ENCODE data around the gene XAB2. TPM values are rescaled to one million over a fixed set of nuclear protein-coding genes. Genes with fewer than 3 reads are reported as not detected.

Gene XAB2
- total RNA-seq, 1 experiment from 2014 or later, result 26.7 TPM

- no peak for DNase-seq (ENCODE audit: low spot score)
These were observed 3.2 kb upstream of the XAB2 start for GRCh38 chr19:7632340-7633203.

GRCh38 chr19:7631577-7631976, 2.2 kb upstream of the XAB2 start:
- DNase-seq (ENCODE audit: low spot score), result no peak

- no peak for DNase-seq (ENCODE audit: low spot score)
These were observed 595 bp downstream of the XAB2 start for GRCh38 chr19:7628589-7629311.

- no peak for DNase-seq (ENCODE audit: low spot score)
These were observed 2.2 kb downstream of the XAB2 start for GRCh38 chr19:7627166-7627565.

GRCh38 chr19:7625763-7626372, 3.5 kb downstream of the XAB2 start:
- no peak for DNase-seq (ENCODE audit: low spot score)

GRCh38 chr19:7624810-7625209, 4.5 kb downstream of the XAB2 start:
- no peak for DNase-seq (ENCODE audit: low spot score)

- no peak for DNase-seq (ENCODE audit: low spot score)
These were observed 5.4 kb downstream of the XAB2 start for GRCh38 chr19:7623725-7624603.

- DNase-seq (ENCODE audit: low spot score), result no peak
These were observed 6.2 kb downstream of the XAB2 start for GRCh38 chr19:7622933-7623685.

GRCh38 chr19:7620442-7621412, 8.6 kb downstream of the XAB2 start:
- DNase-seq (ENCODE audit: low spot score), result no peak

- DNase-seq (ENCODE audit: low spot score), result no peak
These were observed 9.5 kb downstream of the XAB2 start for GRCh38 chr19:7619671-7620441.

GRCh38 chr19:7618771-7619510, 10.4 kb downstream of the XAB2 start:
- DNase-seq (ENCODE audit: low spot score), result no peak

GRCh38 chr19:7618348-7618747, 11.0 kb downstream of the XAB2 start:
- no peak for DNase-seq (ENCODE audit: low spot score)

- no peak for DNase-seq (ENCODE audit: low spot score)
These were observed 11.6 kb downstream of the XAB2 start for GRCh38 chr19:7617735-7618134.

GRCh38 chr19:7617172-7617571, 12.2 kb downstream of the XAB2 start:
- no peak for DNase-seq (ENCODE audit: low spot score)

- no peak for DNase-seq (ENCODE audit: low spot score)
These were observed 14.2 kb downstream of the XAB2 start for GRCh38 chr19:7614859-7615741.

GRCh38 chr19:7612282-7613274, 16.8 kb downstream of the XAB2 start:
- DNase-seq (ENCODE audit: low spot score), result no peak
